Hepatocyte (in vitro differentiated cells): ENCODE data around the gene HAUS7. TPM values are rescaled to one million over a fixed set of nuclear protein-coding genes. Genes with fewer than 3 reads are reported as not detected.

Experiments
- DNase-seq: peaks from one replicate; pipeline ENCODE4 v3.0.0-alpha.2; 2016; ENCODE audit warnings: low spot score
- H2AFZ ChIP-seq: fragments of 200-600 bp; sonication (generic); 2 replicates; pipeline ENCODE4 v1.6.0; 2016; ENCODE audit warnings: antibody characterized with exemption, mild to moderate bottlenecking
- H3K27ac ChIP-seq: fragments of 200-600 bp; sonication (generic); 2 replicates; pipeline ENCODE4 v1.5.1; 2016; ENCODE audit warnings: mild to moderate bottlenecking
- H3K27me3 ChIP-seq: fragments of 200-600 bp; sonication (generic); 2 replicates; pipeline ENCODE4 v1.6.1; 2016
- H3K36me3 ChIP-seq: fragments of 200-600 bp; sonication (generic); replicated peaks from 2 replicates; pipeline ENCODE4 v1.5.1; 2016; ENCODE audit warnings: low read depth; ENCODE audit not compliant: insufficient read depth
- H3K4me1 ChIP-seq: fragments of 200-600 bp; sonication (generic); 2 replicates; pipeline ENCODE4 v1.5.1; 2016; ENCODE audit warnings: mild to moderate bottlenecking, moderate library complexity; ENCODE audit not compliant: insufficient read depth
- H3K4me2 ChIP-seq: fragments of 200-600 bp; sonication (generic); 2 replicates; pipeline ENCODE4 v1.6.0; 2016
- H3K4me3 ChIP-seq: fragments of 200-600 bp; sonication (generic); 2 replicates; pipeline ENCODE4 v1.5.1; 2016; ENCODE audit warnings: mild to moderate bottlenecking
- H3K79me2 ChIP-seq: fragments of 200-600 bp; sonication (generic); 2 replicates; pipeline ENCODE4 v1.6.0; 2017; ENCODE audit warnings: mild to moderate bottlenecking
- H3K9me2 ChIP-seq: fragments of 200-600 bp; sonication (generic); replicated peaks from 2 replicates; pipeline ENCODE4 v1.6.0; 2017; ENCODE audit warnings: mild to moderate bottlenecking; ENCODE audit not compliant: insufficient read depth
- H3K9me3 ChIP-seq: fragments of 200-600 bp; sonication (generic); 2 replicates; pipeline ENCODE4 v1.5.1; 2016; ENCODE audit warnings: low read depth, mild to moderate bottlenecking
- H4K20me1 ChIP-seq: fragments of 200-600 bp; sonication (generic); 2 replicates; pipeline ENCODE4 v1.6.0; 2016; ENCODE audit warnings: mild to moderate bottlenecking; ENCODE audit not compliant: insufficient read depth, poor library complexity, severe bottlenecking
- EZH2 ChIP-seq: fragments of 200-600 bp; sonication (generic); IDR thresholded peaks from 2 replicates; pipeline ENCODE4 v1.6.1; 2016; ENCODE audit warnings: antibody characterized with exemption, mild to moderate bottlenecking, borderline replicate concordance
- EZH2phosphoT487 ChIP-seq: fragments of 200-600 bp; sonication (generic); IDR thresholded peaks from one replicate; pipeline ENCODE4 v1.6.1; 2018; ENCODE audit warnings: antibody characterized with exemption, mild to moderate bottlenecking, low read depth, moderate library complexity; ENCODE audit not compliant: unreplicated experiment, severe bottlenecking
- WGBS: methylation state at CpG from one replicate; pipeline ENCODE4 v1.1.6; 2016; ENCODE audit warnings: low lambda C conversion rate; ENCODE audit errors: missing lambda C conversion rate; 5-methylcytosine and 5-hydroxymethylcytosine counted together
- polyA plus RNA-seq: library from polyadenylated mRNA; unstranded; fragments of >200 nt; fragmentation: Nextera tagmentation; extraction: Ambion mirVana; gene quantifications from 2 replicates; pipeline ENCODE4 v1.2.1, GENCODE V29; 2016
- total RNA-seq: library from RNA; depleted of rRNA; stranded (reverse); fragments of >200 nt; gene quantifications from 2 replicates; pipeline ENCODE4 v1.2.3, GENCODE V29; 2014
- TF ChIP-seq, protein P1 (sequence below): fragments of 200-600 bp; sonication (generic); IDR thresholded peaks from 2 replicates; pipeline ENCODE4 v1.5.1; 2016; ENCODE audit warnings: antibody characterized with exemption, mild to moderate bottlenecking; ENCODE audit not compliant: poor library complexity

Gene HAUS7
- total and polyA plus RNA-seq, 2 experiments from 2014 or later, result 17.5 to 23.1 TPM

GRCh38 chrX:153500676-153501280, 30.4 kb upstream of the HAUS7 start:
- Histone ChIP-seq H3K4me3 (no peak overlapping the region), H3K27me3 (no peaks in the 10 kb centered on the region), H2AFZ (no peak overlapping the region), H3K79me2 (no peaks in the 10 kb centered on the region), H3K4me1 (no peaks in the 10 kb centered on the region), H3K9me2 (no peaks in the 10 kb centered on the region), H4K20me1 (no peaks in the 10 kb centered on the region), H3K36me3 (no peaks in the 10 kb centered on the region), H3K4me2 (no peak overlapping the region), H3K9me3 (no peaks in the 10 kb centered on the region), H3K27ac (no peak overlapping the region)
- 85% methylated on average over 9 of the region's 9 CpGs for WGBS
- TF ChIP-seq, protein P1, sequence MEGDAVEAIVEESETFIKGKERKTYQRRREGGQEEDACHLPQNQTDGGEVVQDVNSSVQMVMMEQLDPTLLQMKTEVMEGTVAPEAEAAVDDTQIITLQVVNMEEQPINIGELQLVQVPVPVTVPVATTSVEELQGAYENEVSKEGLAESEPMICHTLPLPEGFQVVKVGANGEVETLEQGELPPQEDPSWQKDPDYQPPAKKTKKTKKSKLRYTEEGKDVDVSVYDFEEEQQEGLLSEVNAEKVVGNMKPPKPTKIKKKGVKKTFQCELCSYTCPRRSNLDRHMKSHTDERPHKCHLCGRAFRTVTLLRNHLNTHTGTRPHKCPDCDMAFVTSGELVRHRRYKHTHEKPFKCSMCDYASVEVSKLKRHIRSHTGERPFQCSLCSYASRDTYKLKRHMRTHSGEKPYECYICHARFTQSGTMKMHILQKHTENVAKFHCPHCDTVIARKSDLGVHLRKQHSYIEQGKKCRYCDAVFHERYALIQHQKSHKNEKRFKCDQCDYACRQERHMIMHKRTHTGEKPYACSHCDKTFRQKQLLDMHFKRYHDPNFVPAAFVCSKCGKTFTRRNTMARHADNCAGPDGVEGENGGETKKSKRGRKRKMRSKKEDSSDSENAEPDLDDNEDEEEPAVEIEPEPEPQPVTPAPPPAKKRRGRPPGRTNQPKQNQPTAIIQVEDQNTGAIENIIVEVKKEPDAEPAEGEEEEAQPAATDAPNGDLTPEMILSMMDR, result no peak
- no peak for DNase-seq

DNA sequence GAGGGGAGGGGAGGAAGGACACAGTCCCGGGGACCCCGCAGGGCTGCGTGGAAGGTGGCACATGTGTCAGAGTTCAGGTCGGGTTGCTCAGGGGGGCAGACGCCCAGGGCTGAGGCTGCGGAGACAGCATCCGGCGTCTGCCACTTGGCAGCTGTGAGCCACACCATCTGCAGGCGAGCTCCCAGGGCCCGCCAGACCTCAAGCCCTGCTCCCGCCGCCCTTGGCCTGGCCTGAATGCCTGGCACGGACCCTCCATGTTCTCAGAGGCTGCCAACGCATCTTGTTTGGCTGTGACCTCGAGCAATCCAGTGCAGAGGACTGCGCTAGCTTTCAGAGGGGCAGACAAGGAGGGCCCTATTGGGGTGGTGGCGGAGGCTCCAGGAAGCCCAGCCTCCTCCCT, 29.5 kb upstream of the HAUS7 start:
- no peaks in the 10 kb centered on the region for H3K36me3 ChIP-seq
- no peak for DNase-seq
- no peaks in the 10 kb centered on the region for H3K9me3 ChIP-seq
- 89% methylated on average over 16 of the region's 17 CpGs for WGBS
- no peak overlapping the region for H2AFZ ChIP-seq
- H3K4me2 ChIP-seq, result no peak overlapping the region
- no peaks in the 10 kb centered on the region for H3K4me1 ChIP-seq
- H3K27ac ChIP-seq, result no peak overlapping the region
- H3K79me2 ChIP-seq, result no peaks in the 10 kb centered on the region
- no peak for TF ChIP-seq EZH2phosphoT487
- TF ChIP-seq, protein P1, result no peak
- TF ChIP-seq EZH2, result no peak
- no peaks in the 10 kb centered on the region for H3K9me2 ChIP-seq
- H3K4me3 ChIP-seq, result no peak overlapping the region
- H4K20me1 ChIP-seq, result no peaks in the 10 kb centered on the region
- H3K27me3 ChIP-seq, result no peaks in the 10 kb centered on the region

DNA sequence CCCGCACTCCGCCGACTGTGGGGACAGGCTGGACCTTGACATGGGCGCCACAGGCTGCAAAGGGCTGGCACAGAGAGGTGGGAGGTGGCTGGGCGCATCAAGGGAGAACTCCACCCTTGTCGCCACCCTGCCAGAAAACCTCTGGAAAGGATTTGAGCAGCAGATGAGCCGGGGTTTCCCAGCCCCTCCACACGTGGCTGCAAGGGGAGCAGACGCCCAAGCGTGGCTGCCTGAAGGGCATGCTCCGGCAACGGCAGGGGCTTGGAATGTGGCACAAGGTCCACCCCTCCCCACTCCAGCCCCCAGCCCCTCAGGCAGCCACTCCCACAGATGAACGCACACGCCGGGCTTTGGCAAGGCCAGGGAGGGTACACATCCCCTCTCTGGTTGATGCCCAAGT, 29.0 kb upstream of the HAUS7 start:
- Histone ChIP-seq H4K20me1 (no peaks in the 10 kb centered on the region), H2AFZ (no peak overlapping the region), H3K4me2 (no peak overlapping the region), H3K36me3 (no peaks in the 10 kb centered on the region), H3K9me2 (no peaks in the 10 kb centered on the region), H3K27me3 (no peaks in the 10 kb centered on the region), H3K9me3 (no peaks in the 10 kb centered on the region), H3K4me1 (no peaks in the 10 kb centered on the region), H3K4me3 (no peak overlapping the region), H3K79me2 (no peaks in the 10 kb centered on the region), H3K27ac (no peak overlapping the region)
- TF ChIP-seq EZH2phosphoT487, result no peak
- no peak for DNase-seq
- 78% methylated on average over 15 of the region's 15 CpGs for WGBS

- WGBS, result 85% methylated on average over 3 of the region's 7 CpGs
- H3K79me2 ChIP-seq, result no peaks in the 10 kb centered on the region
Measured at GRCh38 chrX:153498453-153498852, 28.1 kb upstream of the HAUS7 start.

More at GRCh38 chrX:153498453-153498852, 28.1 kb upstream of the HAUS7 start:
- H3K9me2 ChIP-seq, result no peaks in the 10 kb centered on the region
- no peaks in the 10 kb centered on the region for H3K27me3 ChIP-seq
- no peaks in the 10 kb centered on the region for H4K20me1 ChIP-seq
- H3K4me3 ChIP-seq, result no peak overlapping the region
- TF ChIP-seq EZH2 (no peak), EZH2phosphoT487 (no peak)
- TF ChIP-seq, protein P1, result no peak
- DNase-seq, result no peak
- H3K4me2 ChIP-seq, result no peak overlapping the region
- H3K9me3 ChIP-seq, result no peaks in the 10 kb centered on the region
- no peak overlapping the region for H3K27ac ChIP-seq
- peaks cover 3% of the 10 kb centered on the region for H3K4me1 ChIP-seq
- no peak overlapping the region for H2AFZ ChIP-seq
- H3K36me3 ChIP-seq, result no peaks in the 10 kb centered on the region
